HepG2 (cell line): ENCODE measurements around the gene OTUB2. TPM values are rescaled to one million over a fixed set of nuclear protein-coding genes. Genes with fewer than 3 reads are reported as not detected.

Experiments
- ATAC-seq: fragments of 200-7000 bp; cut with Tn5 transposase; 3 replicates; pipeline ENCODE4 v1.9.1; 2020; ENCODE audit warnings: mild to moderate bottlenecking, moderate library complexity
- BruUV-seq: library from RNA; stranded (reverse); fragments of 400-500 nt; replicated peaks from 2 replicates; lab custom pipeline; 2021; lab: Mats Ljungman, UMichigan
- CTCF ChIA-PET: fragments of 300-600 bp; formaldehyde crosslinking; extraction: SDS; loops from one replicate; lab custom pipeline; 2021; ENCODE audit warnings: low total read pairs, inconsistent platforms, low intra/inter-chr PET ratio; lab: Yijun Ruan, JAX
- POLR2A ChIA-PET: fragments of 350-600 bp; sonication (Branson Sonifier 250); formaldehyde crosslinking; loops from one replicate; lab custom pipeline; 2020; ENCODE audit warnings: antibody characterized with exemption, inconsistent platforms; lab: Yijun Ruan, JAX
- DNase-seq: peaks from one replicate; pipeline ENCODE4 v3.0.0-alpha.2; 2015; ENCODE audit warnings: low spot score
- FAIRE-seq: peaks from 3 replicates; lab custom pipeline; 2011; peaks lifted over from hg19 to GRCh38; lab: Jason Lieb, UNC
- H2AFZ ChIP-seq: one replicate; pipeline ENCODE4 v1.6.1; 2011; ENCODE audit warnings: low read length, inconsistent platforms
- H3K27ac ChIP-seq: fragments of 300-600 bp; 3 replicates; pipeline ENCODE4 v1.8.0; 2011; ENCODE audit warnings: mixed run types, mild to moderate bottlenecking, mixed read lengths, low read length, inconsistent platforms; ENCODE audit not compliant: insufficient read depth; ENCODE audit errors: extremely low read length
- H3K27me3 ChIP-seq, 2 experiments: fragments of 200-600 bp in 1 of 2; 2 replicates in 1 of 2; 3 replicates in 1 of 2; pipeline versions ENCODE4 v1.6.0 to v1.8.0; 2011; ENCODE audit warnings: low read length in 2 of 2, mild to moderate bottlenecking in 2 of 2, moderate library complexity in 2 of 2, inconsistent platforms in 1 of 2; ENCODE audit not compliant: insufficient read depth in 2 of 2, control insufficient read depth in 1 of 2
- H3K36me3 ChIP-seq, 2 experiments: fragments of 200-600 bp in 1 of 2; replicated peaks in 1 of 2; 2 replicates in 1 of 2; 3 replicates in 1 of 2; pipeline versions ENCODE4 v1.5.1 to v1.8.0; 2011; ENCODE audit warnings: low read length in 2 of 2, inconsistent platforms in 1 of 2; ENCODE audit not compliant: insufficient read depth in 2 of 2, control insufficient read depth in 1 of 2
- H3K4me1 ChIP-seq: 2 replicates; pipeline ENCODE4 v1.5.1; 2012; ENCODE audit warnings: low read length, inconsistent platforms; ENCODE audit not compliant: insufficient read depth
- H3K4me2 ChIP-seq: 2 replicates; pipeline ENCODE4 v1.6.0; 2011; ENCODE audit warnings: low read depth, low read length, inconsistent platforms
- H3K4me3 ChIP-seq, 3 experiments: fragments of 200-600 bp in 1 of 3; sonication (generic), shearing (Covaris generic) in 1 of 3; replicated peaks in 1 of 3; 2 replicates each; pipeline ENCODE4 v1.5.1; 2011 to 2016; ENCODE audit warnings: low read length in 3 of 3, inconsistent platforms in 2 of 3, low read depth in 2 of 3, mild to moderate bottlenecking in 2 of 3, control low read depth in 1 of 3, mixed read lengths in 1 of 3; ENCODE audit not compliant: insufficient read depth in 1 of 3
- H3K79me2 ChIP-seq: one replicate; pipeline ENCODE4 v1.6.1; 2011; ENCODE audit warnings: low read length, inconsistent platforms; ENCODE audit not compliant: insufficient read depth
- H3K9ac ChIP-seq: 2 replicates; pipeline ENCODE4 v1.6.0; 2011; ENCODE audit warnings: mild to moderate bottlenecking, low read depth, low read length, inconsistent platforms; ENCODE audit not compliant: insufficient read depth
- H3K9me3 ChIP-seq: 2 replicates; pipeline ENCODE4 v1.5.1; 2012; ENCODE audit warnings: mild to moderate bottlenecking, low read length
- H4K20me1 ChIP-seq: 2 replicates; pipeline ENCODE4 v1.6.0; 2011; ENCODE audit warnings: inconsistent platforms, mild to moderate bottlenecking, low read length, moderate library complexity; ENCODE audit not compliant: insufficient read depth
- DPF2 ChIP-seq: sonication (generic); formaldehyde crosslinking; IDR thresholded peaks from 2 replicates; pipeline ENCODE4 v1.4.0; 2020; ENCODE audit warnings: mild to moderate bottlenecking, low read depth, missing genetic modification reagents, borderline replicate concordance
- FOXA1 ChIP-seq, 2 experiments: fragments of 450-650 bp in 1 of 2; sonication (generic) in 1 of 2; formaldehyde crosslinking in 1 of 2; IDR thresholded peaks; 2 replicates each; pipeline versions ENCODE4 v1.4.0 to v1.6.1; 2016 to 2020; ENCODE audit warnings: missing genetic modification reagents in 1 of 2
- SRSF4 ChIP-seq: fragments of 200-400 bp; formaldehyde crosslinking; IDR thresholded peaks from one replicate; pipeline ENCODE4 v1.6.1; 2018; ENCODE audit warnings: mild to moderate bottlenecking, low read depth, low read length, moderate library complexity; ENCODE audit not compliant: poor library complexity, severe bottlenecking
- ZFP36L2 ChIP-seq: sonication (generic); formaldehyde crosslinking; IDR thresholded peaks from 2 replicates; pipeline ENCODE4 v1.4.0; 2020; ENCODE audit warnings: missing genetic modification reagents
- ZNF124 ChIP-seq: sonication (generic); formaldehyde crosslinking; IDR thresholded peaks from 2 replicates; pipeline ENCODE4 v1.4.0; 2020; ENCODE audit warnings: missing genetic modification reagents
- ZNF468 ChIP-seq: sonication (generic); formaldehyde crosslinking; IDR thresholded peaks from 2 replicates; pipeline ENCODE4 v1.8.0; 2022; ENCODE audit warnings: mild to moderate bottlenecking, moderate library complexity, missing genetic modification reagents
- WGBS: methylation state at CpG from one replicate; pipeline ENCODE4 v1.1.6; 2017; ENCODE audit warnings: low lambda C conversion rate; 5-methylcytosine and 5-hydroxymethylcytosine counted together
- in situ Hi-C: cut with HindIII; loops from 2 replicates; pipeline ENCODE4 v1.10.0; 2017; ENCODE audit warnings: low pct_unique_long_range_greater_than_20kb; ENCODE audit not compliant: extremely low pct_ligation_motif_present
- intact Hi-C: fragments of 100-400 bp; cut with micrococcal nuclease; formaldehyde crosslinking; loops from one replicate; pipeline ENCODE4 v1.10.0; 2022; ENCODE audit not compliant: unreplicated experiment
- polyA plus RNA-seq, 8 experiments: library from polyadenylated mRNA; depleted of rRNA in 3 of 8; stranded (reverse) in 7 of 8; unstranded in 1 of 8; fragments of >200 nt; fragmentation: Illumina TruSeq in 4 of 8; extraction: Trizol in 4 of 8; gene quantifications; 2 replicates each; pipeline versions ENCODE4 v1.2.1 to v1.2.3, GENCODE V29; 2011 to 2016; ENCODE audit warnings: low read depth in 4 of 8, missing spikeins in 1 of 8, mixed read lengths in 1 of 8; ENCODE audit not compliant: insufficient read depth in 1 of 8
- total RNA-seq, 5 experiments: library from RNA; depleted of rRNA; stranded (reverse); fragments of >200 nt; fragmentation: Illumina TruSeq; extraction: Trizol; gene quantifications; 2 replicates each; pipeline ENCODE4 v1.2.3, GENCODE V29; 2016; ENCODE audit warnings: low read depth in 1 of 5
- TF ChIP-seq, protein P1 (sequence below): sonication (generic); formaldehyde crosslinking; IDR thresholded peaks from 2 replicates; pipeline ENCODE4 v1.4.0; 2020; ENCODE audit warnings: missing genetic modification reagents, borderline replicate concordance
- TF ChIP-seq, protein P2 (sequence below): sonication (generic); formaldehyde crosslinking; IDR thresholded peaks from 2 replicates; pipeline ENCODE4 v1.5.0; 2020; ENCODE audit warnings: mild to moderate bottlenecking, missing genetic modification reagents, moderate library complexity
- TF ChIP-seq, protein P3 (sequence below): sonication (generic); formaldehyde crosslinking; IDR thresholded peaks from one replicate; pipeline ENCODE4 v1.5.1; 2020; ENCODE audit warnings: mild to moderate bottlenecking, missing genetic modification reagents; ENCODE audit errors: not compliant biosample characterization

OTUB2 gene
- total and polyA plus RNA-seq, 2 of the 13 experiments (the other 11 are each of a cell fraction or from before 2014, with no cell fraction given) = 2.2 to 2.4 TPM

DNA sequence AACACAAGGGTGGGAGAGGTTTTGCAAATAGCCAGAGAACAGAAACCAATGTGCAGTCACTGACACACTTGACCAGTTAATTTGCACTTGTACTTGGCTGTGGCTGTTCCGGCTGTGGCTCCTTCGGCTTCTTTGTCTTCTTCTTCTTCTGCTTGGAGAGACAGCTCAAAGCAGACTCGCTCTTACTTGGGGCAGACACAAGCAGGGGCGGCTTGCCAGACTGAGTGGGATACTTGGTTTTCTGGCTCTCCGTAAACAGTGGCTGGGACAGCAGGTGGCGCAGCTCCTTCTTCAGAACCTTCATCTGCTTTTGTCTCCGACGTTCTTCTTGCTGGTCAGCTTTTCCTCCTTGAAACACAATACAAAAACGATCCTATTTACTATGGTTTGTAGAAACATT, 25.0 kb downstream of the OTUB2 start:
- intact Hi-C loops = loop anchor here (1.0 kb wide), 1 partner anchor 85 kb away; no protein-coding TSS in a partner anchor
- 80% methylated on average over 9 of the region's 9 CpGs for WGBS
- TF ChIP-seq SRSF4 (no peak), DPF2 (CRISPR knock-in tag) (no peak), ZNF124 (CRISPR knock-in tag) (no peak), FOXA1 (IDR thresholded peaks at IDR 0.05) (no peak), FOXA1 (CRISPR knock-in tag; IDR thresholded peaks at IDR 0.05) (peak; percentile 45; the same call in 1 of the 2 replicates), ZNF468 (no peak), ZFP36L2 (CRISPR knock-in tag) (no peak)
- TF ChIP-seq, protein P1, sequence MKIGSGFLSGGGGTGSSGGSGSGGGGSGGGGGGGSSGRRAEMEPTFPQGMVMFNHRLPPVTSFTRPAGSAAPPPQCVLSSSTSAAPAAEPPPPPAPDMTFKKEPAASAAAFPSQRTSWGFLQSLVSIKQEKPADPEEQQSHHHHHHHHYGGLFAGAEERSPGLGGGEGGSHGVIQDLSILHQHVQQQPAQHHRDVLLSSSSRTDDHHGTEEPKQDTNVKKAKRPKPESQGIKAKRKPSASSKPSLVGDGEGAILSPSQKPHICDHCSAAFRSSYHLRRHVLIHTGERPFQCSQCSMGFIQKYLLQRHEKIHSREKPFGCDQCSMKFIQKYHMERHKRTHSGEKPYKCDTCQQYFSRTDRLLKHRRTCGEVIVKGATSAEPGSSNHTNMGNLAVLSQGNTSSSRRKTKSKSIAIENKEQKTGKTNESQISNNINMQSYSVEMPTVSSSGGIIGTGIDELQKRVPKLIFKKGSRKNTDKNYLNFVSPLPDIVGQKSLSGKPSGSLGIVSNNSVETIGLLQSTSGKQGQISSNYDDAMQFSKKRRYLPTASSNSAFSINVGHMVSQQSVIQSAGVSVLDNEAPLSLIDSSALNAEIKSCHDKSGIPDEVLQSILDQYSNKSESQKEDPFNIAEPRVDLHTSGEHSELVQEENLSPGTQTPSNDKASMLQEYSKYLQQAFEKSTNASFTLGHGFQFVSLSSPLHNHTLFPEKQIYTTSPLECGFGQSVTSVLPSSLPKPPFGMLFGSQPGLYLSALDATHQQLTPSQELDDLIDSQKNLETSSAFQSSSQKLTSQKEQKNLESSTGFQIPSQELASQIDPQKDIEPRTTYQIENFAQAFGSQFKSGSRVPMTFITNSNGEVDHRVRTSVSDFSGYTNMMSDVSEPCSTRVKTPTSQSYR (CRISPR knock-in tag) = no peak
- TF ChIP-seq, protein P2, sequence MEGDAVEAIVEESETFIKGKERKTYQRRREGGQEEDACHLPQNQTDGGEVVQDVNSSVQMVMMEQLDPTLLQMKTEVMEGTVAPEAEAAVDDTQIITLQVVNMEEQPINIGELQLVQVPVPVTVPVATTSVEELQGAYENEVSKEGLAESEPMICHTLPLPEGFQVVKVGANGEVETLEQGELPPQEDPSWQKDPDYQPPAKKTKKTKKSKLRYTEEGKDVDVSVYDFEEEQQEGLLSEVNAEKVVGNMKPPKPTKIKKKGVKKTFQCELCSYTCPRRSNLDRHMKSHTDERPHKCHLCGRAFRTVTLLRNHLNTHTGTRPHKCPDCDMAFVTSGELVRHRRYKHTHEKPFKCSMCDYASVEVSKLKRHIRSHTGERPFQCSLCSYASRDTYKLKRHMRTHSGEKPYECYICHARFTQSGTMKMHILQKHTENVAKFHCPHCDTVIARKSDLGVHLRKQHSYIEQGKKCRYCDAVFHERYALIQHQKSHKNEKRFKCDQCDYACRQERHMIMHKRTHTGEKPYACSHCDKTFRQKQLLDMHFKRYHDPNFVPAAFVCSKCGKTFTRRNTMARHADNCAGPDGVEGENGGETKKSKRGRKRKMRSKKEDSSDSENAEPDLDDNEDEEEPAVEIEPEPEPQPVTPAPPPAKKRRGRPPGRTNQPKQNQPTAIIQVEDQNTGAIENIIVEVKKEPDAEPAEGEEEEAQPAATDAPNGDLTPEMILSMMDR (CRISPR knock-in tag) = peak; percentile 60
- TF ChIP-seq, protein P3, sequence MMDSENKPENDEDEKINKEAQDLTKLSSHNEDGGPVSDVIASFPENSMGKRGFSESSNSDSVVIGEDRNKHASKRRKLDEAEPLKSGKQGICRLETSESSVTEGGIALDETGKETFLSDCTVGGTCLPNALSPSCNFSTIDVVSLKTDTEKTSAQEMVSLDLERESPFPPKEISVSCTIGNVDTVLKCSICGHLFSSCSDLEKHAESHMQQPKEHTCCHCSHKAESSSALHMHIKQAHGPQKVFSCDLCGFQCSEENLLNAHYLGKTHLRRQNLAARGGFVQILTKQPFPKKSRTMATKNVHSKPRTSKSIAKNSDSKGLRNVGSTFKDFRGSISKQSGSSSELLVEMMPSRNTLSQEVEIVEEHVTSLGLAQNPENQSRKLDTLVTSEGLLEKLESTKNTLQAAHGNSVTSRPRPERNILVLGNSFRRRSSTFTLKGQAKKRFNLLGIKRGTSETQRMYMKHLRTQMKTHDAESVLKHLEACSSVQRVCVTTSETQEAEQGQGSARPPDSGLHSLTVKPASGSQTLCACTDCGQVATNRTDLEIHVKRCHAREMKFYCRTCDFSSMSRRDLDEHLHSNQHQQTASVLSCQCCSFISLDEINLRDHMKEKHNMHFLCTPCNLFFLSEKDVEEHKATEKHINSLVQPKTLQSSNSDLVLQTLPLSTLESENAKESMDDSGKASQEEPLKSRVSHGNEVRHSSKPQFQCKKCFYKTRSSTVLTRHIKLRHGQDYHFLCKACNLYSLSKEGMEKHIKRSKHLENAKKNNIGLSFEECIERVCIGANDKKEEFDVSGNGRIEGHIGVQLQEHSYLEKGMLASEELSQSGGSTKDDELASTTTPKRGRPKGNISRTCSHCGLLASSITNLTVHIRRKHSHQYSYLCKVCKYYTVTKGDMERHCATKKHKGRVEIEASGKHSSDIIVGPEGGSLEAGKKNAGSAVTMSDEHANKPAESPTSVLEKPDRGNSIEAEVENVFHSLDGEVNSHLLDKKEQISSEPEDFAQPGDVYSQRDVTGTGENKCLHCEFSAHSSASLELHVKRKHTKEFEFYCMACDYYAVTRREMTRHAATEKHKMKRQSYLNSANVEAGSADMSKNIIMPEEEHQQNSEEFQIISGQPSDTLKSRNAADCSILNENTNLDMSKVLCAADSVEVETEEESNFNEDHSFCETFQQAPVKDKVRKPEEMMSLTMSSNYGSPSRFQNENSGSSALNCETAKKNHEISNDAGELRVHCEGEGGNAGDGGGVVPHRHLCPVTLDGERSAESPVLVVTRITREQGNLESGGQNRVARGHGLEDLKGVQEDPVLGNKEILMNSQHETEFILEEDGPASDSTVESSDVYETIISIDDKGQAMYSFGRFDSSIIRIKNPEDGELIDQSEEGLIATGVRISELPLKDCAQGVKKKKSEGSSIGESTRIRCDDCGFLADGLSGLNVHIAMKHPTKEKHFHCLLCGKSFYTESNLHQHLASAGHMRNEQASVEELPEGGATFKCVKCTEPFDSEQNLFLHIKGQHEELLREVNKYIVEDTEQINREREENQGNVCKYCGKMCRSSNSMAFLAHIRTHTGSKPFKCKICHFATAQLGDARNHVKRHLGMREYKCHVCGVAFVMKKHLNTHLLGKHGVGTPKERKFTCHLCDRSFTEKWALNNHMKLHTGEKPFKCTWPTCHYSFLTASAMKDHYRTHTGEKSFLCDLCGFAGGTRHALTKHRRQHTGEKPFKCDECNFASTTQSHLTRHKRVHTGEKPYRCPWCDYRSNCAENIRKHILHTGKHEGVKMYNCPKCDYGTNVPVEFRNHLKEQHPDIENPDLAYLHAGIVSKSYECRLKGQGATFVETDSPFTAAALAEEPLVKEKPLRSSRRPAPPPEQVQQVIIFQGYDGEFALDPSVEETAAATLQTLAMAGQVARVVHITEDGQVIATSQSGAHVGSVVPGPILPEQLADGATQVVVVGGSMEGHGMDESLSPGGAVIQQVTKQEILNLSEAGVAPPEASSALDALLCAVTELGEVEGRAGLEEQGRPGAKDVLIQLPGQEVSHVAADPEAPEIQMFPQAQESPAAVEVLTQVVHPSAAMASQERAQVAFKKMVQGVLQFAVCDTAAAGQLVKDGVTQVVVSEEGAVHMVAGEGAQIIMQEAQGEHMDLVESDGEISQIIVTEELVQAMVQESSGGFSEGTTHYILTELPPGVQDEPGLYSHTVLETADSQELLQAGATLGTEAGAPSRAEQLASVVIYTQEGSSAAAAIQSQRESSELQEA (CRISPR knock-in tag) = no peak

More for the DNA sequence above, 25.0 kb downstream of the OTUB2 start:
- H4K20me1 ChIP-seq = no peaks in the 10 kb centered on the region
- H3K36me3 ChIP-seq = peaks cover 34 to 89% of the 10 kb centered on the region in 2 experiments
- in situ Hi-C loops = loop anchor here (10.0 kb wide), 1 partner anchor 254 kb away; no protein-coding TSS in a partner anchor
- H3K79me2 ChIP-seq = no peaks in the 10 kb centered on the region
- ATAC-seq (peak; percentile 39; the same call in 2 of the 3 replicates), FAIRE-seq (no peak), DNase-seq (no peak)
- no peak overlapping the region for H2AFZ ChIP-seq
- H3K4me3 ChIP-seq = no peak overlapping the region
- POLR2A ChIA-PET = interaction anchor here (1.0 kb wide), 1 partner anchor 78 kb away, joined by 3 read pairs; no protein-coding TSS in a partner anchor
- H3K9me3 ChIP-seq = no peaks in the 10 kb centered on the region
- H3K27me3 ChIP-seq = no peaks in the 10 kb centered on the region
- H3K9ac ChIP-seq = no peak overlapping the region
- no TSS peak for BruUV-seq
- no peak overlapping the region for H3K27ac ChIP-seq
- CTCF ChIA-PET = interaction anchor here (1.4 to 1.9 kb wide), 2 partner anchors 81 to 86 kb away, joined by 3 to 12 read pairs; no protein-coding TSS in a partner anchor
- H3K4me1 ChIP-seq = peaks cover 11% of the 10 kb centered on the region
- H3K4me2 ChIP-seq = no peak overlapping the region
